ENCODE measurements around the gene SDCCAG8. TPM values are rescaled to one million over a fixed set of nuclear protein-coding genes. Genes with fewer than 3 reads are reported as not detected.

The SDCCAG8 gene
- total RNA-seq, 1 donor: 42.7 TPM

- Histone ChIP-seq H3K27ac (ENCODE audit: low read depth, low read length) (no peak overlapping the region), H2AFZ (ENCODE audit: low read length) (no peak overlapping the region), H3K4me1 (ENCODE audit: insufficient read depth, low read length) (peaks cover 14% of the 10 kb centered on the region), H3K79me2 (ENCODE audit: insufficient read depth, low read length) (no peaks in the 10 kb centered on the region), H3K36me3 (ENCODE audit: insufficient read depth, low read length) (no peaks in the 10 kb centered on the region), H4K20me1 (ENCODE audit: insufficient read depth, low read length) (no peaks in the 10 kb centered on the region), H3K4me3 (ENCODE audit: insufficient read depth, low read length) (no peak overlapping the region), H3K27me3 (ENCODE audit: insufficient read depth, low read length) (no peaks in the 10 kb centered on the region), H3K4me2 (ENCODE audit: insufficient read depth, low read length) (no peak overlapping the region), H3K9me3 (ENCODE audit: low read depth, low read length) (no peaks in the 10 kb centered on the region)
- DNase-seq (ENCODE audit: insufficient read length, low spot score, missing footprints): no peak
- TF ChIP-seq, protein P1, sequence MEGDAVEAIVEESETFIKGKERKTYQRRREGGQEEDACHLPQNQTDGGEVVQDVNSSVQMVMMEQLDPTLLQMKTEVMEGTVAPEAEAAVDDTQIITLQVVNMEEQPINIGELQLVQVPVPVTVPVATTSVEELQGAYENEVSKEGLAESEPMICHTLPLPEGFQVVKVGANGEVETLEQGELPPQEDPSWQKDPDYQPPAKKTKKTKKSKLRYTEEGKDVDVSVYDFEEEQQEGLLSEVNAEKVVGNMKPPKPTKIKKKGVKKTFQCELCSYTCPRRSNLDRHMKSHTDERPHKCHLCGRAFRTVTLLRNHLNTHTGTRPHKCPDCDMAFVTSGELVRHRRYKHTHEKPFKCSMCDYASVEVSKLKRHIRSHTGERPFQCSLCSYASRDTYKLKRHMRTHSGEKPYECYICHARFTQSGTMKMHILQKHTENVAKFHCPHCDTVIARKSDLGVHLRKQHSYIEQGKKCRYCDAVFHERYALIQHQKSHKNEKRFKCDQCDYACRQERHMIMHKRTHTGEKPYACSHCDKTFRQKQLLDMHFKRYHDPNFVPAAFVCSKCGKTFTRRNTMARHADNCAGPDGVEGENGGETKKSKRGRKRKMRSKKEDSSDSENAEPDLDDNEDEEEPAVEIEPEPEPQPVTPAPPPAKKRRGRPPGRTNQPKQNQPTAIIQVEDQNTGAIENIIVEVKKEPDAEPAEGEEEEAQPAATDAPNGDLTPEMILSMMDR (IDR thresholded peaks at IDR 0.05; ENCODE audit: extremely low read depth, low read depth, low read length): no peak
Measured at GRCh38 chr1:243528459-243529121, 272.7 kb downstream of the SDCCAG8 start.

DNA sequence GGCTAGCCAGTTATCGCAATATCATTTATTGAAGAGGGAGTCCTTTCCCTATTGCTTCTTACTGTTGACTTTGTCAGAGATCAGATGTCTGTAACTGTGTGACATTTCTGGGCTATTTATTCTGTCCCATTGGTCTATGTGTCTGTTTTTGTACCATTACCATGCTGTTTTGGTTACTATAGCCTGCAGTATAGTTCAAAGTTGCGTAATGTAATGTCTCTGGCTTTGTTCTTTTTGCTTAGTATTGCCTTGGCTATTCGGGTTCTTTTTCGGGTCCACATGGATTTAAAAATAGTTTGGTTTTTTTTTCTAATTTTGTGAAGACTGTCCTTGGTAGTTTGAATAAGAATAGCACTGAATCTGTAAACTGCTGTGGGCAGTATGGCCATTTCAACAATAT, 273.7 kb downstream of the SDCCAG8 start:
- H3K27ac ChIP-seq (ENCODE audit: low read depth, low read length): no peak overlapping the region
- H3K4me3 ChIP-seq (ENCODE audit: insufficient read depth, low read length): no peak overlapping the region
- H3K27me3 ChIP-seq (ENCODE audit: insufficient read depth, low read length): no peaks in the 10 kb centered on the region
- H3K4me1 ChIP-seq (ENCODE audit: insufficient read depth, low read length): peaks cover 6% of the 10 kb centered on the region
- H2AFZ ChIP-seq (ENCODE audit: low read length): no peak overlapping the region
- DNase-seq (ENCODE audit: insufficient read length, low spot score, missing footprints): no peak
- H3K79me2 ChIP-seq (ENCODE audit: insufficient read depth, low read length): no peaks in the 10 kb centered on the region
- H3K9me3 ChIP-seq (ENCODE audit: low read depth, low read length): no peaks in the 10 kb centered on the region
- H3K36me3 ChIP-seq (ENCODE audit: insufficient read depth, low read length): no peaks in the 10 kb centered on the region
- TF ChIP-seq, protein P1 (IDR thresholded peaks at IDR 0.05; ENCODE audit: extremely low read depth, low read depth, low read length): no peak
- H3K4me2 ChIP-seq (ENCODE audit: insufficient read depth, low read length): no peak overlapping the region
- H4K20me1 ChIP-seq (ENCODE audit: insufficient read depth, low read length): no peaks in the 10 kb centered on the region

DNA sequence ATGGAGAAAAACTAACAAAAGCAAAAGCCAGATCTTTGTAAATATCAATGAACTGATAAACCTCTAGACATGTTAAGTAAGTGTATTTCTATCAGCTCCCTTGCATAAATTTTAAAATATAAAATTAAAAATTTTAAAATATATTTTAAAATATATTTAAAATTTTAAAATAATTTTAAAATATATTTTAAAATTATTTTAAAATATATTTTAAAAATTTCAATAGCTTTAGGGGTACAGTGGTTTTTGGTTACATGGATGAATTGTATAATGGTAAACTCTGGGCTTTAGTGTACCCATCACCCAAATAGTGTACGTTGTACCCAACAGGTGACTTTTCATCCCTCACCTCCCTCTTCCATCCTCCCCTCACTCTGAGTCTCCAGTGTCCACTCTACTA, 279.2 kb downstream of the SDCCAG8 start:
- Histone ChIP-seq H3K36me3 (ENCODE audit: insufficient read depth, low read length) (peaks cover 4% of the 10 kb centered on the region), H3K9me3 (ENCODE audit: low read depth, low read length) (no peaks in the 10 kb centered on the region), H3K4me2 (ENCODE audit: insufficient read depth, low read length) (no peak overlapping the region), H3K4me3 (ENCODE audit: insufficient read depth, low read length) (no peak overlapping the region), H3K79me2 (ENCODE audit: insufficient read depth, low read length) (no peaks in the 10 kb centered on the region), H2AFZ (ENCODE audit: low read length) (no peak overlapping the region), H4K20me1 (ENCODE audit: insufficient read depth, low read length) (no peaks in the 10 kb centered on the region), H3K4me1 (ENCODE audit: insufficient read depth, low read length) (peaks cover 6% of the 10 kb centered on the region), H3K27me3 (ENCODE audit: insufficient read depth, low read length) (no peaks in the 10 kb centered on the region), H3K27ac (ENCODE audit: low read depth, low read length) (no peak overlapping the region)
- DNase-seq (ENCODE audit: insufficient read length, low spot score, missing footprints): no peak
- TF ChIP-seq, protein P1 (IDR thresholded peaks at IDR 0.05; ENCODE audit: extremely low read depth, low read depth, low read length): no peak

DNA sequence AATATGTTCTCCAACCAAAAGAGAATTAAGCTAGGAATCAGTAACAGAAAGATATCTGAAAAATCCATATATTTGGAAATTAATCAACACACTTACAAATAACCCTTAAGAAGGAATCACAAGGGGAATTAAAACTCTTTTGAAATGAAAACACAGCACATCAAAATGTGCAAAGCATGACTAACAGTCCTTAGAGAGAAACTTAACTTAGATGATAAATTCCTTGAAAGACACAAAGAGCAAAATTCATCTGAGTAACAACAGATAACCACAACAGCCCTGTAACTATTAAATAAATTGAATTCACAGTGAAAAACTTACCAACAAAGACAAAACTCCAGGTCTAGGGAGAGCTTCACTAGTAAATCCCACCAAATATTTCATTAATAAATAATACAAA, 283.8 kb downstream of the SDCCAG8 start:
- Histone ChIP-seq H3K4me1 (ENCODE audit: insufficient read depth, low read length) (peaks cover 9% of the 10 kb centered on the region), H3K27ac (ENCODE audit: low read depth, low read length) (no peak overlapping the region), H2AFZ (ENCODE audit: low read length) (no peak overlapping the region), H3K4me3 (ENCODE audit: insufficient read depth, low read length) (no peak overlapping the region), H3K79me2 (ENCODE audit: insufficient read depth, low read length) (no peaks in the 10 kb centered on the region), H3K9me3 (ENCODE audit: low read depth, low read length) (no peaks in the 10 kb centered on the region), H3K4me2 (ENCODE audit: insufficient read depth, low read length) (no peak overlapping the region), H3K27me3 (ENCODE audit: insufficient read depth, low read length) (no peaks in the 10 kb centered on the region), H4K20me1 (ENCODE audit: insufficient read depth, low read length) (no peaks in the 10 kb centered on the region), H3K36me3 (ENCODE audit: insufficient read depth, low read length) (peaks cover 4% of the 10 kb centered on the region)
- DNase-seq (ENCODE audit: insufficient read length, low spot score, missing footprints): peak; percentile 27
- TF ChIP-seq, protein P1 (IDR thresholded peaks at IDR 0.05; ENCODE audit: extremely low read depth, low read depth, low read length): no peak
